NCI-H1092 (cell line): ENCODE data around the gene TMBIM6.

Source experiments
- DNase-seq: peaks from one replicate; lab custom pipeline; 2025; lab: John Stamatoyannopoulos, UW

Gene TMBIM6

DNA sequence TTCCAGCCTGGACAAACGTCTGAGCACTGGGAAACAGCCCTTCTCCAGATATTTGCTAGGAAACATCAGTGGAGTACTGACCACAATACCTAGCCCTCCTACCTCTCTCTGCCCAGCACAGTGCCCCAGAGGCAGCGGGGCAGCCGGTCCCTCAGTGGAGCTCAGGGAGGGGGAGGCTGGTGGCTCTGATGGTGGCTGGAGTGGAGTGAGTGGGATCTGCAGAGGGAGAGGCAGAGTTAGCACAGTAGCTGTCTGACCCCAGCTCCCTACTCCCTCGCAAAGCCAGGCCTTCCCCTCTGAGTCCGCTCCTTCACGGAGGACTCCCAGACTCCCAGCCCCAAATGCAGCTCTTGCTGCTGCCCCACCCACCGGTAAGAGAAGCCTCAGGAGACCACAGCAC lies 56.9 kb downstream of the TMBIM6 start:
- DNase-seq, result no peak

DNA sequence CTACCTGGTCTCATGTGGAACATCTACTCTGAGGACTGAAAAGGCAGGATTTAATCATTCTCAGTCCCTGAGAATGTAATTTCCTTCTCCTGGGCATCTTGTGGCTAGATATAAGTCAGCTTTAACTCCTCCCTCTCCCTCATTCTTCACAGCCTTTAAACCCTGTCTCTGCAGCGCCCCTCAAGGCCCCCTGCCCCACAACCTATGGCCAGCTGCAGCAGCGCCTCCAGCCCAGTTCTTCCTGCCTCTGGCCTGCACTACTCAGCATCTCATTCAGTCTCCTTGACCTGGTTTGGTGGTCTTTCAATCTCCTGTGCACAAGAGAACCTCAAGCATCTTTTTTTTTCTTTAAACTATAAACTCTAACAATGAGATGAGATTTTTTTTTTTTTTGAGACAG lies 57.6 kb downstream of the TMBIM6 start:
- no peak for DNase-seq

DNA sequence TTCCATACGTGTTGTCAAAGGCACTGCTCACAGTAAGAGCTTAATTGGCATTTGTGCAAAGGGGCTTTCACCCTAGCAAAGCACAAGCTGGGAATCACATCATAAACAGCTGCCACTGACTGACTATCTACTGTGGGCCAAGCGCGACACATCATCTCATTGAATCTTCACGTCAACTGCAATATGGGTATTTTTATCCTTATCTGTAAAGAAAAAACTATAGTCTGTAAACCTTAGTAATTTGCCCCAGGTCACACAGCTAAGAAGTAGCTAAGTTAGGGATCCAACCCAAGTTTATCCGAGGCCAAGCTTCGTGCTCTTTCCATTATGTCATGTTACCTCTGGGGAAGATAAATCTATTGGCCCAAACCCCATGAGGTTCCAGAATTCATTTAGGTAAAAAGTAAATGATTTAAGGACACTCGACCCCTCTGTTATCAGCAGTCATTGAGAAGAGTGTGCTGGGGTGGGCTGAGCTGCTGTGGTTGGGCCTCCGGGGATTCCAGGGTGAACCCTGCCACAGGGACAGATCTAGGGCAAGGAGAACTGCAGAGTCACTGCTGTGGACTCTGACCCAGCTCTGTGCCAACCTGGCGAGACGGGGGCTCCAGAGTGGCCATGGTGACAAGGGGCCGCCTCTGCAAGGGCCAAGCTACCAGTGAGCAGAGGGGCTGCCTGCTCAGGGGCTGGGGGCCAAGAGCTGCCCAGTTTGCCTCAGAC lies 59.2 kb downstream of the TMBIM6 start:
- no peak for DNase-seq

DNA sequence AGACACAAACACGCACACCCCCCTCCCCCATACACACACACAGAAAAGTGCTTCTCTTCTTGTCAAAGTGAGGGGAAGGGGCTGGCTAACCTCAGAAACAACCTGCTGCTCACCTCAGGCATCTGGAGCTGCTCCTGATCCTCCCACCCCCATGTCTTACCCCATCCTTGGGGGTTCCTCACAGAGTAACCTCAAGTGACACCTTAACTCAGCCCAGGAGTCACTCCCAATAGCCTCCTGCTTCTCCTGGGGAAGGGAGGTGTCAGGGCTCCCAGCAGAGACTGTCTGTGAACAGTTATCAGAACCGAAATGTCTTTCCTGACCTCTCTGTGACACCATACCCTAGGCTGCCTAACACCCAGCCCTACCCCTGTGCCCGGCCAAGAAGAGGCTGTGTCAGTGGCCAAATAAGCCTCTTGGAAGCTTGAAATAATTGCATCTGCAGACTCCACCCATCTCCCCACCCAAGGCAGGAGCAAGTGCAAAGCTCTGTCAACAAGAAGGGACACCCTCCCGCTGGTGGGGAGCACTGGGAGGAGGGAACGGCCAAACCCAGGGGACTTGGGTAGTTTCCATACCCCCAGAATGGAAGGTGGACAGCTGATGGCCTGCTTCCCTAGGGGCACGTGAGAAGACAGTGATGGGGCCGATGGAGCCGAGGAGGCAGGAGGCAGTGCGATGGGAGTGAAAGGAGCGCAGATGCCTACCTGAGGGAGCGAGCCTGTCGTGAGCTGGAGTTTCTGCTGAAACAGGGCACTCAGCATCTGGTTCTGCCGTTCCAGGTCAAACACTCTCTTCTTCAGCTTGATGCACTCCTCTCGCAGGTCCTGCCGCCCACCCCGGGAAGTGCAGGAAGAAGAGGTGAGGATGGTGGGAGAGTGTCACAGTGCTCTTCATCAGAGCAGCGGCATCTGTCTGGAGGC lies 60.0 kb downstream of the TMBIM6 start:
- DNase-seq, result no peak

DNA sequence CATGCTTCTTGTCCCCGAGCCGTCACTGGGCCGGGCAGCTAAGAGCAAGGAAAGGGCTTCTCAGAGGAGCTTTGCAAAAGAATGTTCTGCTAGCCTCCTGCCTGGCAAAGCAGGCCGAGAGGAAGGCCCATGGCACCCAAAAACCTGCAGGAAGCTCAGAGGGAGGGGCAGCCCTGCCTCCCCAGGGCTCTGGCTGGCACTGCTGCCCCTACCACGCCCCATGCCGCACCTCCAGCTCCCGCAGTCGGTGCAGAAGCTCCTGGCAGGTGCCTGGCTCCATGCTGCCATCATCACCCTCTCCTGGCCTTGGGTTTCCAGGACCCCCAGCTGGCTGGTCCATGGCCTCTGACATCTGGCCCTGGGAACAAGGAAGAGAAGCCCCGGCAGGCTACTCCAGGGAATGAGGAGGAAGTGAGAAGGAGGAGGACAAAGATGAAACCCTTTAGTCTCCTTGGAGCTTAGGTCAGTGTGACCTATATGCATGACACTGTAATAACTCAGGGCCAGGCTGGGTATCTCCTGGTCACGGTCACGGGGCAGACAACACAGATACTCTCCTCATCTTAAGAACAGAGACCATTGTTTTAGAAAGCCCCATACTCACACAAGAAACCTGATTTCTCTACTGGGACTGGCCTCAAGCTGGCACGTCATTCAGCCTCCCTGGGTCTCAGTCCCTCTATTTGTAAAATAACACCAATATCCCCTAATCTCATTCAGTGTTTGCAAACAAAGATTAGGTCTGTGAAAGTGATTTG lies 62.5 kb downstream of the TMBIM6 start:
- DNase-seq, result no peak

DNA sequence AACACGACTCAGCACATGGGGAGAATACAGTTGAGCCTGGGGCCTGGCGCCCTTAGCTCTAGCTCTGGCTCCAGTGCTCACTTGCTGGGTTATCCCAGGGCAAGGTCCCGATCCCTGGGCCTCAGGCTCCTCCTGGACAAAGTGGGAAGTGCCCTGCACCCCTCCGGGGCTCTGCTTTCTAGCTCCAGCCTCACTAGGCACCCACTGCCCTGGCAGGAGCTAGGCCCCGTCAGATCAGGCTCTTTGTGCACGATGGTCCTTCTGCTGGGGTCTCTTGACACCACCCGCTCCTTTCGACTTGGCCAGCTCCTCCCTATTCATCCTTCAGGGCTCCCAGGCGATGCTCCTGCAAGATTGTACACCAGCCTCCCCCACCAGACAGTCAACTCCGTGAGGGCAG lies 63.5 kb downstream of the TMBIM6 start:
- DNase-seq, result no peak

DNA sequence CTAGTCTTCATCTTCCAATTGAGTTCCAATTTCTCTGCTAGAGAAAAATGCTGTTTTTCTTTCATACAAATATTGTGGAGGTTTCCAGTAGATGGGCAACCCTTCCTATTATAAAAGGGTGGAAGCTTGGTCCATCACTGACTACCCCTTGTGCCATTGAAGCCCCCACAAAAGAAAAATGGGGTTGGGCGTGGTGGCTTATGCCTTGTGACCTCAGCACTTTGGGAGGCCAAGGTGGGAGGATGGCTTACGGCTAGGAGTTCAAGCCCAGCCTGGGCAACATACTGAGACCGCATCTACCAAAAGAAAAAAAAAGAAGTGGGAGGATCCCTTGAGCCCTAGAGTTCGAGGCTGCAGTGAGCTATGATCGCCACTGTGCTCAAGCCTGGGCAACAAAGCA lies 64.1 kb downstream of the TMBIM6 start:
- no peak for DNase-seq

DNA sequence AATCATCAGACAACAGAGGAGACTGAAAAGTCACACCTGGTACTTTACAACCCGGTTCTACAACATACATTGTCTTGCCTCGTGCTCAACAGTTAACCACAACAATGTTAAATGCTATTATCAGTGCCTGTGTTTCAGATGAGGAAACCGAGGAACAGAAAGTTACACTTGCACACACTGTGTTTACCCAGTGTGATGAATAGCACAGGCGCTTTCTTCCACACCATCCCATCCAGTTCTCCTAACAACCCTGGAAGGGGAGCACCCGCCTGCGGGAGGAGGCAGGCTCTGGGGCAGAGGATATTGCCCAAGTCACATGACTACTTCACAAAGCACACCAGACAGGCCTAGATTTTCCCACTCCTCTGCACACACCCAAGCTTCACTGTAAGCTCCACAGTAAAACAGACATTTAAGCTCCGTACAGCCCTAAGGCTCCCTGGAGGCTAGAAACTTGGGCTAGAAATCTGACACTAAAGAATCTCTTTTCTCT lies 65.0 kb downstream of the TMBIM6 start:
- DNase-seq, result no peak

DNA sequence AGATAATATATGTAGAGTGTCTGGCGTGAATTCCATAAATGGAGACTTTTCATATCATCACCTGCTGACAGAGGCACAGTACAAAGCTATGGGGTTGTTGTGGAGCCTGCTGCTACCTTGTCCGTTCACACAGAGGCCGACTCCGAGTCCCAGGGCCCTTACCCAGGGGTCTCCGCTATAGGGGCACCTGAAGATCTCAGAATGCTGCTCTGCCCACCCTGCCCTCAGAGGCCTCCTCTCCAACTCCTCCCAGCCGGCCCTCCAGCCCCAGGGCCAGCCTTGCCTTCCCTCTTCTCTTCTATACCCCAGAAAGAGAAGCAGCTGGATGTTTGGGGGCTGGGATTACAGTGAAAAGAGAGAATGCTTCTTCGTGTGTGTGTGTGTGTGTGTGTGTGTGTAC lies 65.5 kb downstream of the TMBIM6 start:
- DNase-seq, result no peak

DNA sequence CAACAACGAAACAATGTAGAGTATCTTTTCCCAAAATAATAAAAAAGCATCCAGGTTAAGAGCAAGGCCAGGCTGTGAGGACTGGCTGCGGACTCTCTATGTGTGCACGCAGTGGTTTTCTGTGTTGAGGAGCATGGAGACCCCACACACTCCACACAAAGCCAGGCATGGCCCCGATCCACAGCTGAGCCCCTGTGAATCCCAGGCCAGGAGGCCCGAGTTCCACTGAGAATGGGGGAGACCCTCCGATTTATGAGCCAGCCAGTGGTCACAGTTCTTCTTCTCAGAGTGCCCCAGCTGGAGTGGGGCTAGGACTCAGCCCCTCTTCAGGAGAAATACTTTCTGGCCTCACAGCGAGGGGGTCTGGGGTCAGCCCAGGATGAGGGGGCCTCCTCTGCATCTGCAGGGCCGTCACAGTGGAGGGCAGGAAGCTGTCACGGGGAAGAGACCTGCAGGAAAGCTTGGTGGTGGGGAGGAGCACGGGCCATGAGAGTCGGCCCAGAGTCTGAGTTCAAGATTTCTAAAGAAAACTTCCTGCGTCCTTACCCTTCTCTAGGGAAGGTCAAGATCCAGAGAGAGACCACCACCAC lies 66.7 kb downstream of the TMBIM6 start:
- DNase-seq, result no peak

DNA sequence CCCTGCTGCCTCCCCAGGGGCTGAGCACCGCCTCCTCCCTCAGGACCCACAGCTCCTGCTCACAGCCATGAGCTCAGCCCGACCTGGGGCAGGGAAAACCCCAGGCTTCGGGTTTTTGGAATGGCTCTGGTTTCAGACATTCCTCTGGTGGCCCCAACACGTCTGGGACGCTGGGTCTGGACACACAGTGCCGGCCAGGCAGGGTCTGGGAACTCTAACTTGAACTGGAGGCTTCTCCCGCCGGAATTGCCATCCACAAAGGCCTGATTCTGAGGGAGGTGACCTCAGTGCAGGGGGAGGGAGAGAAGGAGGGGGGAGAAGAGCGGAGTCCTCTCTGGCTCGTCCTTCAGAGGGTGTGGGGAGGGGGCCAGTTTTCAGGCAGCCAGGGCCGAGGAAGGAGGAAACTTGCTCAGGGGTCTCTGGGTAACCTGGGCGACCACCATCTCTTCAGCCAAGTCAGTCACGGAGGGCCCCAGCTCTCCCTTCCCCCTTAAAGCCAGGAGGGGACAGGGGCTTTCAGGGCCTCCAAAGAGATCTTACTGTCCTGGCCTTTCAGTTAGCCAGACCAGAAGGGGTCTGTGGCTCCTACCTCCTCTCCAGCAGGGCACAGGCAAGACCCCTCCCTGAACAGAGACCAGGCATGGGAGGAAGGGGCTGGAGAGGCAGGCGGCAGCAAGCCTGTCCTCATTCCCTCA lies 67.5 kb downstream of the TMBIM6 start:
- DNase-seq, result no peak

DNA sequence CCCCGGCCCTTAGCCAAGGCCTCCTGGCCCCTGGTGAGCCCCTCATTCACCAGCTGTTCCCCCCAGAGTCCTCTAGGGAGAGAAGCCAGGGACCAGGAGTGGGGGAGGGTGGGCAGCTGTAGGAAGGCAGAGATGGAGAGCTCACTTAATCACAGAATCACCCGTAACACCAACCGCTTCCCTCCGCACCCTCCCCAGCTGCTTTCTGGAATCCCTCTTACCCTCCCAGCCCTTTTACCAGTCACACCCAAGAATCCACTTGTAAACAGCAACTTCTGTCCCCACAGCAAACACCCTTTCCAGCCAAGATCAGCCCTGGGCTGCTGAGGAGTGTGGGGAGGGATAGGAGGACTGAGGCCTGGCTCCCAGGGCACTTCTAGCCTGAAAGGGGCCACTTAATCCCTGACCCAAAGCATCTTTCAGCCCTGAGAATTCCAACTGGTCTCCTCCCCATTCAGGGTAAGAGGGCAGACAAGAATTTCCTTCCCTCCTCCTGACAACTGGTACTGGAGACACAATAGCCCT lies 68.1 kb downstream of the TMBIM6 start:
- no peak for DNase-seq

DNA sequence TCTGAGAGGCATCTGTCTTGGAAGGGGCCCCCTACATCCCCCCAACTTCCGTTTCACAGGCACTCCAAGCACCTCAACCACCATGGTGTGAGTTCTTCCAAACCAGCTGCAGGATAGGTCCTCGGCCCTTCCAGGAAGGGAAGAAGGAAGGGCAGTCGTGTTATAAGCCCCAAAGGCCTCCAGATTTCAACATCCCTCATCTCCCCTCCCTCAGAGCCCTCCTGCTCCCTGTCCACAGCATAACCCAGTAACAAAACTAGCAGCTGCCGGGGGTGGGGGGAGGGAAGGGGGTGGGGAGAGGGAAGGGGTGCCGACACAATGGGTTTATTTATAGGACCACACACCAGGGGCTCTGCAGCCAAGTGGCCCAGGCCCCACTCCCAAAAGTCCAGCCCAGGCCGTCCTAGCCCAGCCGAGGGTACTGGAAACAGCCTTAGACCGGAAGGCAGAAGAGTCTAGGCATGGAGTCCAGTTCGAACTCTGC lies 68.6 kb downstream of the TMBIM6 start:
- no peak for DNase-seq

DNA sequence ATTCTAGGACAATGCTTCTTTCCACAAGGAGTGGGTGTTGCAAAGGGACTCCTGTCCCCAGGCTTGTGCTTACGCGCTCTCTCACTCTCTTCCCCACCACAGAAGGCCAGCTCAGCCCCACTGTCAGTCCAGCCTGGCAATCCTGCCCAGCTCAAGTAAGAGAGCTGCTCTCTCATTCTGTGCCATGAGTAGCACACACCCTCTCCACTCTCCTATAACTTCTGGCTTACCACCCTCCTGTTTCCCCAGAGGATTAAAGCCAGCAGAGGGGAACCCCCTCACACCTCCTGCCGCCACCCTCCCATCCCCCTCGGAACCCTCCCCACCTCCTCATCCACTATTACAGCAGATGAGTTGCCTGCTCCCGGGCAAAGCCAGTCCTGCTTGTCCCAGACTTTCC lies 69.8 kb downstream of the TMBIM6 start:
- DNase-seq, result no peak

DNA sequence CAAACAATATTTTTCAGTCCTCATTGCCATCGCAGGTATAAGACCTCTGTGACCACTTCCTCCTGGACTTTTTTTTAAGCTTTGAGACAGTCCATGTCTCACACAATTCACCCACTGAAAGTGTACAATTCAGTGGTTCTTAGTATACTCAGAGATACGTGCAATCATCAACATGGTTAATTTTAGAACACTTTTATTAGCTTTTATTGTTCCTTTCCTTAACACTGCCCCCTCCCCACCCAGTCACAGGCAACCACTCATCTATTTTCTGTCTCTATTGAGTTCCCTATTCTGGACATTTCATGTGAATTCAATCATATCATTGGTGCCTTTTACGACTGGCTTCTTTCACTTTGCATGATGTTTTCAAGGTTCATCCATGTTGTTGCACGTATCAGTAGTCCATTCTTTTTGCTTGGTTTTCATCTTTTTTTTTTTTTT lies 70.6 kb downstream of the TMBIM6 start:
- no peak for DNase-seq

DNA sequence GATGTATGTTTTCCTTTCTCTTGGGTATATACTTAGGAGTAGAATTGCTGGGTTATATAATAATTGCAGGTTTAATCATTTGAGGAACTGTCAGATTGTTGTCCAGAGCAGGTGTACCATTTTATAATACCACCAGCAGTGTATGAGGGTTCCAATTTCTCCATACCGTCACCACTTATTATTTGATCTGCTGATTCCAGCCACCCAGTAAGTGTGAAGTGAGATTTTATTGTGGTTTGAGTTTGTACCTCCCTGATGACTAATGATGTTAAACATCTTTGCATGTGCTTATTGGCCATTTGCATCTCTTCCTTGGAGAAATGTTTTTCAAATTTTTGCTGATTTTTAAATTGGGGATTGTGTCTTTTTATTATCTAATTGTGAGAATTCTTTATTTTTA lies 71.8 kb downstream of the TMBIM6 start:
- DNase-seq, result no peak
